ENCODE data around the gene C1QC.

C1QC gene

GRCh38 chr1:22619252-22619651 lies 24.2 kb upstream of the C1QC start:
- DNase-seq (ENCODE audit: low read depth) = no peak

GRCh38 chr1:22619798-22620197 lies 23.6 kb upstream of the C1QC start:
- no peak for DNase-seq (ENCODE audit: low read depth)

- DNase-seq (ENCODE audit: low read depth) = no peak
These were observed 21.7 kb upstream of the C1QC start for GRCh38 chr1:22621761-22622160.

GRCh38 chr1:22625262-22625925 lies 18.0 kb upstream of the C1QC start:
- DNase-seq (ENCODE audit: low read depth) = no peak

- DNase-seq (ENCODE audit: low read depth) = no peak
These were observed 16.9 kb upstream of the C1QC start for GRCh38 chr1:22626237-22627157.

- DNase-seq (ENCODE audit: low read depth) = no peak
These were observed 16.1 kb upstream of the C1QC start for GRCh38 chr1:22627331-22627730.

GRCh38 chr1:22628698-22629444 lies 14.6 kb upstream of the C1QC start:
- no peak for DNase-seq (ENCODE audit: low read depth)

- no peak for DNase-seq (ENCODE audit: low read depth)
These were observed 13.5 kb upstream of the C1QC start for GRCh38 chr1:22629886-22630285.

- no peak for DNase-seq (ENCODE audit: low read depth)
These were observed 9.6 kb upstream of the C1QC start for GRCh38 chr1:22633697-22634463.

GRCh38 chr1:22635436-22635835 lies 8.0 kb upstream of the C1QC start:
- no peak for DNase-seq (ENCODE audit: low read depth)

- no peak for DNase-seq (ENCODE audit: low read depth)
These were observed 7.1 kb upstream of the C1QC start, which contains the start of gene C1QA for GRCh38 chr1:22636353-22636752. Gene C1QA (plus strand): TSS chr1:22636628. CDS start chr1:22637617, 989 bp downstream.

- no peak for DNase-seq (ENCODE audit: low read depth)
These were observed 6.5 kb upstream of the C1QC start for GRCh38 chr1:22636927-22637326.

GRCh38 chr1:22637907-22638445 lies 5.5 kb upstream of the C1QC start:
- no peak for DNase-seq (ENCODE audit: low read depth)

- no peak for DNase-seq (ENCODE audit: low read depth)
These were observed 4.8 kb upstream of the C1QC start for GRCh38 chr1:22638476-22639234.

- no peak for DNase-seq (ENCODE audit: low read depth)
These were observed 4.1 kb upstream of the C1QC start for GRCh38 chr1:22639286-22639685.

- no peak for DNase-seq (ENCODE audit: low read depth)
These were observed 2.2 kb upstream of the C1QC start for GRCh38 chr1:22641247-22641646.

- peak; percentile 51 for DNase-seq (ENCODE audit: low read depth)
These were observed 1.4 kb upstream of the C1QC start for GRCh38 chr1:22641906-22642636.

GRCh38 chr1:22643928-22644327 lies 495 bp downstream of the C1QC start:
- no peak for DNase-seq (ENCODE audit: low read depth)

GRCh38 chr1:22645931-22646330 lies 2.5 kb downstream of the C1QC start:
- DNase-seq (ENCODE audit: low read depth) = no peak

- DNase-seq (ENCODE audit: low read depth) = no peak
These were observed 3.0 kb downstream of the C1QC start for GRCh38 chr1:22646384-22646783.

All from activated T-helper 9 cell treated with anti-CD3 and anti-CD28 coated beads, Interleukin-2, amount 50 U/mL, for 16 hours (primary cell).